HepG2 (cell line): ENCODE measurements around the gene AGER. TPM values are rescaled to one million over a fixed set of nuclear protein-coding genes. Genes with fewer than 3 reads are reported as not detected.

Source experiments
- CCAR2 ChIP-seq: fragments of 200-400 bp; formaldehyde crosslinking; optimal IDR thresholded peaks from 2 replicates; pipeline ENCODE3; 2018; ENCODE audit warnings: low read depth, mild to moderate bottlenecking, low read length, moderate library complexity
- FOSL1 ChIP-seq: sonication (generic); formaldehyde crosslinking; IDR thresholded peaks from 2 replicates; pipeline ENCODE4 v1.9.0; 2021; ENCODE audit warnings: missing genetic modification reagents, borderline replicate concordance
- HOXA5 ChIP-seq: sonication (generic); formaldehyde crosslinking; IDR thresholded peaks from 2 replicates; pipeline ENCODE4 v1.4.0; 2020; ENCODE audit warnings: missing genetic modification reagents
- KLF15 ChIP-seq: sonication (generic); formaldehyde crosslinking; IDR thresholded peaks from 2 replicates; pipeline ENCODE4 v1.8.1; 2023; ENCODE audit warnings: borderline replicate concordance, mild to moderate bottlenecking, inconsistent platforms, missing genetic modification reagents, mixed read lengths
- KLF16 ChIP-seq, 2 experiments: sonication (generic) in 1 of 2; formaldehyde crosslinking in 1 of 2; IDR thresholded peaks; 2 replicates each; pipeline versions ENCODE4 v1.6.1 to v1.8.0; 2016 to 2023; ENCODE audit warnings: missing genetic modification reagents in 2 of 2, missing compliant biosample characterization in 1 of 2
- NONO ChIP-seq, 2 experiments: fragments of 450-650 bp in 1 of 2; sonication (generic) in 1 of 2; formaldehyde crosslinking in 1 of 2; IDR thresholded peaks in 1 of 2; conservative IDR thresholded peaks in 1 of 2; 2 replicates each; pipeline versions ENCODE4 v1.6.1 to v1.8.0; 2017 to 2022; ENCODE audit warnings: mild to moderate bottlenecking in 1 of 2, missing genetic modification reagents in 1 of 2, moderate library complexity in 1 of 2
- RARG ChIP-seq: sonication (generic); formaldehyde crosslinking; IDR thresholded peaks from 2 replicates; pipeline ENCODE4 v1.4.0; 2020; ENCODE audit warnings: low read depth, mild to moderate bottlenecking, missing genetic modification reagents
- RNF219 ChIP-seq: sonication (generic); formaldehyde crosslinking; IDR thresholded peaks from 2 replicates; pipeline ENCODE4 v1.5.0; 2020; ENCODE audit warnings: mild to moderate bottlenecking, missing genetic modification reagents
- SOX6 ChIP-seq, 2 experiments: fragments of 450-650 bp in 1 of 2; sonication (generic) in 1 of 2; formaldehyde crosslinking in 1 of 2; IDR thresholded peaks; 2 replicates each; pipeline versions ENCODE4 v1.4.0 to v1.6.1; 2017 to 2020; ENCODE audit warnings: antibody characterized with exemption in 1 of 2, mild to moderate bottlenecking in 1 of 2, missing genetic modification reagents in 1 of 2
- TEAD3 ChIP-seq: optimal IDR thresholded peaks from 2 replicates; pipeline ENCODE3; 2016; ENCODE audit warnings: borderline replicate concordance
- TERF1 ChIP-seq: sonication (generic); formaldehyde crosslinking; IDR thresholded peaks from 2 replicates; pipeline ENCODE4 v1.8.0; 2022; ENCODE audit warnings: mild to moderate bottlenecking, missing genetic modification reagents, moderate library complexity
- ZNF264 ChIP-seq: sonication (generic); formaldehyde crosslinking; IDR thresholded peaks from 2 replicates; pipeline ENCODE4 v1.4.0; 2020; ENCODE audit warnings: missing genetic modification reagents
- ZNF609 ChIP-seq: sonication (generic); formaldehyde crosslinking; IDR thresholded peaks from 2 replicates; pipeline ENCODE4 v1.4.0; 2020; ENCODE audit warnings: mild to moderate bottlenecking, missing genetic modification reagents, borderline replicate concordance
- ZNF691 ChIP-seq: sonication (generic); formaldehyde crosslinking; IDR thresholded peaks from 2 replicates; pipeline ENCODE4 v1.4.0; 2020; ENCODE audit warnings: missing genetic modification reagents, low read depth, mild to moderate bottlenecking, borderline replicate concordance
- ZNF883 ChIP-seq: sonication (generic); formaldehyde crosslinking; IDR thresholded peaks from 2 replicates; pipeline ENCODE4 v1.5.1; 2020; ENCODE audit warnings: mild to moderate bottlenecking, missing genetic modification reagents; ENCODE audit errors: not compliant biosample characterization
- polyA plus RNA-seq, 8 experiments: library from polyadenylated mRNA; depleted of rRNA in 3 of 8; stranded (reverse) in 7 of 8; unstranded in 1 of 8; fragments of >200 nt; fragmentation: Illumina TruSeq in 4 of 8; extraction: Trizol in 4 of 8; gene quantifications; 2 replicates each; pipeline versions ENCODE4 v1.2.1 to v1.2.3, GENCODE V29; 2011 to 2016; ENCODE audit warnings: low read depth in 4 of 8, missing spikeins in 1 of 8, mixed read lengths in 1 of 8; ENCODE audit not compliant: insufficient read depth in 1 of 8
- total RNA-seq, 5 experiments: library from RNA; depleted of rRNA; stranded (reverse); fragments of >200 nt; fragmentation: Illumina TruSeq; extraction: Trizol; gene quantifications; 2 replicates each; pipeline ENCODE4 v1.2.3, GENCODE V29; 2016; ENCODE audit warnings: low read depth in 1 of 5
- TF ChIP-seq, protein P1 (sequence below): sonication (generic); formaldehyde crosslinking; IDR thresholded peaks from 2 replicates; pipeline ENCODE4 v1.4.0; 2020; ENCODE audit warnings: missing genetic modification reagents

AGER gene
- total and polyA plus RNA-seq, 2 of the 13 experiments (the other 11 are each of a cell fraction or from before 2014, with no cell fraction given): 1.9 to 5.1 TPM

DNA sequence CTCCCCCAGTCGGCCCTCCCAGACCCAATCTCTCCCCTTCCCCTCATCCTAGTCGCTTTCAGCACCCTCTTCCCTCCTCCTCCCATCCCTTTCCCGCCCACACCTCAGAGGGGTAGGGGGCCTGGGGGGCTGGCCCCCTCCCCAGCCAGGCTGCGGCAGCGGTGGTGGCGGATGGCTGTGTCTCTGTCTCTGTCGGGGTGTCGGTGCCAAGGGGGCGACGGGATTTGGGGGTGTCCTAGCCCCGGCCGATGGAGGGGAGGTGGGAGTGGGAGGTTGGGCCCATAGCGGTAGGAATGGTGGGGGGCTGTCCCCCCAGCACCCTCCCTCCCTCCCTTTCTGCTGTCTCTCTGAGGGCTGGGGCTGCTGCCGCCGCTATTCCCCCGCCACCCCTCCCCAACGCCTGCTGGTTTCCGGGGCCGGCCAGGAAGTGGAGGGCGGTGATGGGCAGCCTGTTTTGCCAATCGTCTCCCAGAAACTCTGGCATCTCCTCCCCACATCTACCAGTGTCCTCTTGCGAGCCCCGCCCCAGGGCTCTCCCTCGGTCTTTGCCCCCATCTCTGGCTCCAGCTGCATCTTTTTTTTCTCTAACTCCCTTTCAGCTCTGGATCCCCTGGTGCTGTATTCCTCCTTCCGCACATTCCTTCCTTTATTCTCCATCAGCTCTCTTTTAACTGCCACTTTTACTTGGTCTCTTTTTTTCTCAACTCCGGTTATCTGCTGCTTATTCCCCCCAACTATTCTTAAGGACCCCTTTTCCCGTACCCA lies 8.2 kb downstream of the AGER start, which contains the start of gene AGPAT1 (continued):
- TF ChIP-seq, protein P1, sequence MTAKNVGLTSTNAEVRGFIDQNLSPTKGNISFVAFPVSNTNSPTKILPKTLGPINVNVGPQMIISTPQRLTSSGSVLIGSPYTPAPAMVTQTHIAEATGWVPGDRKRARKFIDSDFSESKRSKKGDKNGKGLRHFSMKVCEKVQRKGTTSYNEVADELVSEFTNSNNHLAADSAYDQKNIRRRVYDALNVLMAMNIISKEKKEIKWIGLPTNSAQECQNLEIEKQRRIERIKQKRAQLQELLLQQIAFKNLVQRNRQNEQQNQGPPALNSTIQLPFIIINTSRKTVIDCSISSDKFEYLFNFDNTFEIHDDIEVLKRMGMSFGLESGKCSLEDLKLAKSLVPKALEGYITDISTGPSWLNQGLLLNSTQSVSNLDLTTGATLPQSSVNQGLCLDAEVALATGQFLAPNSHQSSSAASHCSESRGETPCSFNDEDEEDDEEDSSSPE (CRISPR knock-in tag): no peak
- TF ChIP-seq ZNF264 (CRISPR knock-in tag) (peak; percentile 40; the same call in 1 of the 2 replicates), RARG (CRISPR knock-in tag) (peak; percentile 97; the same call in 1 of the 2 replicates), ZNF883 (peak; percentile 72), RNF219 (no peak), NONO (IDR thresholded peaks at IDR 0.05) (no peak), NONO (CRISPR knock-in tag; conservative IDR thresholded peaks at IDR 0.05) (0 out of 2 replicates have a peak, but pooled peaks have one; percentile 40), CCAR2 (no peak), TEAD3 (CRISPR knock-in tag) (peak; percentile 39), TERF1 (CRISPR knock-in tag) (no peak), HOXA5 (peak; percentile 49; the same call in 1 of the 2 replicates), KLF16 (CRISPR knock-in tag; IDR thresholded peaks at IDR 0.05) (no peak; a peak in 1 of 4 replicates), SOX6 (IDR thresholded peaks at IDR 0.05) (no peak), SOX6 (CRISPR knock-in tag; IDR thresholded peaks at IDR 0.05) (peak; percentile 42), KLF15 (no peak), FOSL1 (no peak), ZNF609 (CRISPR knock-in tag) (peak; percentile 57; the same call in 1 of the 2 replicates), ZNF691 (CRISPR knock-in tag) (peak; percentile 55; the same call in 1 of the 2 replicates)
